Ishikawa (cell line): Measurements from ENCODE around the gene HNRNPDL.

Experiments used
- CEBPB ChIP-seq: IDR thresholded peaks from 2 replicates; pipeline ENCODE4 v1.6.1; 2012
- CREB1 ChIP-seq: IDR thresholded peaks from 2 replicates; pipeline ENCODE4 v1.6.1; 2012; ENCODE audit warnings: low read depth
- EGR1 ChIP-seq: IDR thresholded peaks from 2 replicates; pipeline ENCODE4 v1.6.1; 2012
- EP300 ChIP-seq: IDR thresholded peaks from 2 replicates; pipeline ENCODE4 v1.6.1; 2012; ENCODE audit warnings: borderline replicate concordance
- FOXM1 ChIP-seq: IDR thresholded peaks from 2 replicates; pipeline ENCODE4 v1.6.1; 2012; ENCODE audit warnings: low read depth, borderline replicate concordance
- NFIC ChIP-seq: IDR thresholded peaks from 2 replicates; pipeline ENCODE4 v1.6.1; 2012
- RAD21 ChIP-seq: IDR thresholded peaks from 2 replicates; pipeline ENCODE4 v1.6.1; 2012; ENCODE audit warnings: low read depth
- TAF1 ChIP-seq: IDR thresholded peaks from 2 replicates; pipeline ENCODE4 v1.6.1; 2012; ENCODE audit warnings: low read depth, mild to moderate bottlenecking
- TCF12 ChIP-seq: IDR thresholded peaks from 2 replicates; pipeline ENCODE4 v1.6.1; 2012; ENCODE audit warnings: low read depth
- TEAD4 ChIP-seq: IDR thresholded peaks from 2 replicates; pipeline ENCODE4 v1.6.1; 2012
- YY1 ChIP-seq: IDR thresholded peaks from 2 replicates; pipeline ENCODE4 v1.6.1; 2012; ENCODE audit warnings: low read depth
- ZBTB7A ChIP-seq: IDR thresholded peaks from 2 replicates; pipeline ENCODE4 v1.6.1; 2012; ENCODE audit warnings: low read depth
- TF ChIP-seq, protein P1 (sequence below): IDR thresholded peaks from 2 replicates; pipeline ENCODE4 v1.6.1; 2012; ENCODE audit warnings: low read depth, mild to moderate bottlenecking
- TF ChIP-seq, protein P2 (sequence below): IDR thresholded peaks from 2 replicates; pipeline ENCODE4 v1.6.1; 2012
- TF ChIP-seq, protein P3 (sequence below): IDR thresholded peaks from 2 replicates; pipeline ENCODE4 v1.6.1; 2012

The HNRNPDL gene

DNA sequence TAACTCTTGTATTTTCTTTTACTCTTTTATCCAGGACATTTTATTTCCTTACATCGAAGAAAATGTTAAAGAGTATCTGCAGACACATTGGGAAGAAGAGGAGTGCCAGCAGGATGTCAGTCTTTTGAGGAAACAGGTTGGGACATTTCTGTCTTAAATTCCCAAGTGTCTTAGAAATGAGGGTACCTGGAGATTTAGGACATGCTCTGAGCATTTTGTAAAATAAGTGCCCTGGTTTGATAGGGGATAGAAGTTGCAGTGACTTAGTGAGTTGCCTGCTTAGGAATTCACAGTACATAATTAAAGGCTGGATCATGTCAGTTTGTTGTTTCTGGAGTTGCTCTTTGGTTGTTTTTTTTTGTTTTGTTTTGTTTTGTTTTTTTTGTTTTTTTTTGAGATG is 17.6 kb upstream of the HNRNPDL start:
- TF ChIP-seq TCF12: no peak
- TF ChIP-seq CEBPB: no peak
- TF ChIP-seq ZBTB7A: no peak
- TF ChIP-seq FOXM1: no peak
- no peak for TF ChIP-seq YY1
- no peak for TF ChIP-seq NFIC
- TF ChIP-seq, protein P1, sequence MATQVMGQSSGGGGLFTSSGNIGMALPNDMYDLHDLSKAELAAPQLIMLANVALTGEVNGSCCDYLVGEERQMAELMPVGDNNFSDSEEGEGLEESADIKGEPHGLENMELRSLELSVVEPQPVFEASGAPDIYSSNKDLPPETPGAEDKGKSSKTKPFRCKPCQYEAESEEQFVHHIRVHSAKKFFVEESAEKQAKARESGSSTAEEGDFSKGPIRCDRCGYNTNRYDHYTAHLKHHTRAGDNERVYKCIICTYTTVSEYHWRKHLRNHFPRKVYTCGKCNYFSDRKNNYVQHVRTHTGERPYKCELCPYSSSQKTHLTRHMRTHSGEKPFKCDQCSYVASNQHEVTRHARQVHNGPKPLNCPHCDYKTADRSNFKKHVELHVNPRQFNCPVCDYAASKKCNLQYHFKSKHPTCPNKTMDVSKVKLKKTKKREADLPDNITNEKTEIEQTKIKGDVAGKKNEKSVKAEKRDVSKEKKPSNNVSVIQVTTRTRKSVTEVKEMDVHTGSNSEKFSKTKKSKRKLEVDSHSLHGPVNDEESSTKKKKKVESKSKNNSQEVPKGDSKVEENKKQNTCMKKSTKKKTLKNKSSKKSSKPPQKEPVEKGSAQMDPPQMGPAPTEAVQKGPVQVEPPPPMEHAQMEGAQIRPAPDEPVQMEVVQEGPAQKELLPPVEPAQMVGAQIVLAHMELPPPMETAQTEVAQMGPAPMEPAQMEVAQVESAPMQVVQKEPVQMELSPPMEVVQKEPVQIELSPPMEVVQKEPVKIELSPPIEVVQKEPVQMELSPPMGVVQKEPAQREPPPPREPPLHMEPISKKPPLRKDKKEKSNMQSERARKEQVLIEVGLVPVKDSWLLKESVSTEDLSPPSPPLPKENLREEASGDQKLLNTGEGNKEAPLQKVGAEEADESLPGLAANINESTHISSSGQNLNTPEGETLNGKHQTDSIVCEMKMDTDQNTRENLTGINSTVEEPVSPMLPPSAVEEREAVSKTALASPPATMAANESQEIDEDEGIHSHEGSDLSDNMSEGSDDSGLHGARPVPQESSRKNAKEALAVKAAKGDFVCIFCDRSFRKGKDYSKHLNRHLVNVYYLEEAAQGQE: no peak
- TF ChIP-seq, protein P2, sequence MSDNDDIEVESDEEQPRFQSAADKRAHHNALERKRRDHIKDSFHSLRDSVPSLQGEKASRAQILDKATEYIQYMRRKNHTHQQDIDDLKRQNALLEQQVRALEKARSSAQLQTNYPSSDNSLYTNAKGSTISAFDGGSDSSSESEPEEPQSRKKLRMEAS: no peak
- no peak for TF ChIP-seq EP300
- no peak for TF ChIP-seq TEAD4
- no peak for TF ChIP-seq RAD21

DNA sequence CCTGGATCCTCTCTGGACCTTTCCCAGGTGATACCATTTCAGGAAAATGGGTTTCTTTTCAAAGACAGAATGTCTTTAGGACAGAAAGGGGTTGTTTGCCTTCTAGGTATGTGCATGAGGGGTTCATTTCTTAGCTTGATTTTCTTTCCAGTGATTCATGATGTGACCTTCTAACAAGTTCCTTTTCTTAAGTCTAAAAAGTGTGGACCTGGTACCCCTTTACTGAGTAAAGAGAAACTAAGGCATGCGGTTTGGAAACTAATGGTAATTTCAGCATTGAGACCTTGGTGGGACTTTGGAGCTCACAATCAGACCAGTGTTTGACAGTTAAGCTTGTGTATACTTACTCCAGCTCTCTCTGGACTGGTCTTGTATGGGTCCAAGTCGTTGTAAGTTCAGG is 8.8 kb upstream of the HNRNPDL start:
- no peak for TF ChIP-seq TCF12
- no peak for TF ChIP-seq TEAD4
- no peak for TF ChIP-seq NFIC
- TF ChIP-seq, protein P1: no peak
- TF ChIP-seq CREB1: no peak
- TF ChIP-seq TAF1: no peak
- TF ChIP-seq ZBTB7A: no peak
- TF ChIP-seq, protein P2: no peak
- TF ChIP-seq, protein P3, sequence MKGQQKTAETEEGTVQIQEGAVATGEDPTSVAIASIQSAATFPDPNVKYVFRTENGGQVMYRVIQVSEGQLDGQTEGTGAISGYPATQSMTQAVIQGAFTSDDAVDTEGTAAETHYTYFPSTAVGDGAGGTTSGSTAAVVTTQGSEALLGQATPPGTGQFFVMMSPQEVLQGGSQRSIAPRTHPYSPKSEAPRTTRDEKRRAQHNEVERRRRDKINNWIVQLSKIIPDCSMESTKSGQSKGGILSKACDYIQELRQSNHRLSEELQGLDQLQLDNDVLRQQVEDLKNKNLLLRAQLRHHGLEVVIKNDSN: no peak
- no peak for TF ChIP-seq YY1
- TF ChIP-seq RAD21: no peak
- no peak for TF ChIP-seq EP300

DNA sequence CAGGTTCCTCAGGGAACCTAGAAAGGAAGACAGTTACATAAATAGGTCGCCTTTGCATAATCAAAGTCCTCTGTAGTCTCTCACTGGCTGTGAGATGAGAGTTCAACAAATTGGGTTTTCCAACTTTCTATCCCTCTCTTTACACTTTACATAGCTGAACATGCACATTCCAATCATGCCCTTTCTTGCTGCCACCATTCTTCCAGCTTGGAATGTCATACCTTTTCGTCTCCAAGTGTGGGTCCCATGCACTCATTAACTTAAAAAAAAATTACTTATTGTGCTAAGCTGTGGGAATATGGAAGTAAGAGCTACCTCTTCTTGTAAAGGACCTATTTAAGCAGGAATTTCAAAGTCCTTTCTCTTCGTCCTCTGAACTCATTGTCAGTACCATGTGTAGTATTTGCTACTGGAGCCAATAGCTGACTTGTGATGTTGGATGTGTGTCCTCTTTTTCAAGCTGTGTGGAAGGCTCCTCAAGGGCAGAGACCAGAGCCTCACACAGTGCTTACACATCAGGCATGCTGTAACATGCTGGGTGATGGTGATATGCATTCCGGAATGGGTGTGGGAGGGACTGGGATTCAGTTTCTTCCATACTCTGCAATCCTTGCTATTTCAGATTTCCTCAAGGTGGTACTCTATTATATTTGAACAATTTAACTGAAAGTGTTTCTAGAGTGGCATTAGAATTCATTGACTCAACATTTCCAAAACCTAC is 7.2 kb upstream of the HNRNPDL start:
- no peak for TF ChIP-seq TAF1

DNA sequence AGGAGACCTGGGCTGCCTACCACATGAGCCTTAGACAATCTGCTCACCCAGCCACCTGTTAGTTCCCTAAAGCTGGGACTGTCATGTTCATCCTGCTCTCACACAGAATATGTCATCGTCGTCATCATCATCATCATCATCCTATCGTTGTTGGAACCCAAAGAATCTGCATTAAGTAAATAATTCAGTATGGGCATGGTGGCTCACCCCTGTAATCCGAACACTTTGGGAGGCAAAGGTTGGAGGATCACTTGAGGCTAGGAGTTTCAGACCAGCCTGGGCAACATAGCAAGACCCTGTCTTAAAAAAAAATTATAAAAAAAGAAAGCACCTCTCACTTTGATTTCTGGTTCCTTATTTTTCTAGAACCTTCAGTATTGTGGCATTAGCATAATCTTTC is 6.5 kb upstream of the HNRNPDL start:
- TF ChIP-seq, protein P2: no peak
- TF ChIP-seq CREB1 (no peak), EP300 (no peak), TCF12 (no peak), TEAD4 (no peak)
- TF ChIP-seq, protein P1: no peak

DNA sequence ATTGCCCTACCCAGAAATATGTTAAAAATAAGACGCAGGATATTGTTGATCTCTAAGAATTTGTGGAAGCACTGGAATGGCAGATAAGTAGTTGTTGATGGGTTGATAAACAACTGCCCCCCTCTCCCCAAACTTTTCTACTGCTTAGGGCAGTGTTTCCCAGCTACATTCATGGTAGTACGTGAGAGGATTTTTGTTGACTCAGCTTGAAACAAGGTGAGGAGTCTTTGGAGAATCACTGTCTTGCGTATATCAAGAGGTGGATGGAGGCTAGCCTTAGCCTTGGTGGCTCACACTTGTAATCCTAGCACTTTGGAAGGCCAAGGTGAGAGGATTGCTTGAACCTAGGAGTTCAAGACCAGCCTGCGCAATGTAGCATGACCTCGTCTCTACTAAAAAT is 5.9 kb upstream of the HNRNPDL start:
- TF ChIP-seq RAD21 (no peak), TCF12 (no peak), EP300 (no peak), CEBPB (no peak), EGR1 (no peak), YY1 (no peak), NFIC (no peak), TEAD4 (no peak), ZBTB7A (no peak), CREB1 (no peak), TAF1 (no peak), FOXM1 (no peak)
- TF ChIP-seq, protein P2: no peak
- TF ChIP-seq, protein P3: no peak
- TF ChIP-seq, protein P1: no peak
